Transverse colon (tissue), 4 donors: ENCODE data around the gene TMEM184A.

ENCODE experiments used
- EP300 ChIP-seq: sonication (generic); formaldehyde crosslinking; IDR thresholded peaks from one replicate; pipeline ENCODE4 v1.6.1; 2017; ENCODE audit warnings: antibody characterized with exemption, low read depth
- POLR2A ChIP-seq: fragments of 450-650 bp; IDR thresholded peaks from one replicate; pipeline ENCODE4 v1.6.1; 2016; ENCODE audit warnings: antibody characterized with exemption, mild to moderate bottlenecking, moderate library complexity
- POLR2AphosphoS5 ChIP-seq, 3 donors: sonication (generic); formaldehyde crosslinking; IDR thresholded peaks; one replicate each; pipeline ENCODE4 v1.6.1; 2016; ENCODE audit warnings: antibody characterized with exemption in 3 of 3
- TF ChIP-seq, protein P1 (sequence below), 5 experiments: fragments of 200-600 bp in 3 of 5; fragments of 450-650 bp in 2 of 5; sonication (generic) in 3 of 5; IDR thresholded peaks; 1 replicate in 2 of 5; 2 replicates in 3 of 5; pipeline ENCODE4 v1.5.1; 2016 to 2017; ENCODE audit warnings: antibody characterized with exemption in 5 of 5, inconsistent platforms in 3 of 5, mild to moderate bottlenecking in 2 of 5, moderate library complexity in 1 of 5

DNA sequence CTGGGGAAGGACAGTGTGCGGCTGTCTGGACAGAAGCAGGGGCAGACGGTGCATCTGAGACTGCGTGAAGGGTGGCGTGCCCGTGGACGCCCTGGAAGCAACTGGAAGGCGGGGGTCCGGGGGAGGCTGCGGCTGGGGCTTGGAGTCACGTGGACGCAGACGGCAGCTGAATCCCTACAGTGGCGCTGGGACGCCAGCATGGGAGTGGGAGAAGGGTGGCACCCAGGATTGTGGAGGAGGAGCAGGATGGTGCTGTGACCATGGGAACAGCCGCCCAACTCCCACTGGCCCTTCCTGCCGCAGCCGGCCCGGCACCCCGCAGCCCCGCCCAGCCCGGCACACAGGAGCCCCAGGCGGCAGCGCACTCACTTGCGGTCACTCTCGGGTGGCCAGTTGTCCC, 61.6 kb downstream of the TMEM184A start:
- TF ChIP-seq, protein P1, sequence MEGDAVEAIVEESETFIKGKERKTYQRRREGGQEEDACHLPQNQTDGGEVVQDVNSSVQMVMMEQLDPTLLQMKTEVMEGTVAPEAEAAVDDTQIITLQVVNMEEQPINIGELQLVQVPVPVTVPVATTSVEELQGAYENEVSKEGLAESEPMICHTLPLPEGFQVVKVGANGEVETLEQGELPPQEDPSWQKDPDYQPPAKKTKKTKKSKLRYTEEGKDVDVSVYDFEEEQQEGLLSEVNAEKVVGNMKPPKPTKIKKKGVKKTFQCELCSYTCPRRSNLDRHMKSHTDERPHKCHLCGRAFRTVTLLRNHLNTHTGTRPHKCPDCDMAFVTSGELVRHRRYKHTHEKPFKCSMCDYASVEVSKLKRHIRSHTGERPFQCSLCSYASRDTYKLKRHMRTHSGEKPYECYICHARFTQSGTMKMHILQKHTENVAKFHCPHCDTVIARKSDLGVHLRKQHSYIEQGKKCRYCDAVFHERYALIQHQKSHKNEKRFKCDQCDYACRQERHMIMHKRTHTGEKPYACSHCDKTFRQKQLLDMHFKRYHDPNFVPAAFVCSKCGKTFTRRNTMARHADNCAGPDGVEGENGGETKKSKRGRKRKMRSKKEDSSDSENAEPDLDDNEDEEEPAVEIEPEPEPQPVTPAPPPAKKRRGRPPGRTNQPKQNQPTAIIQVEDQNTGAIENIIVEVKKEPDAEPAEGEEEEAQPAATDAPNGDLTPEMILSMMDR (IDR thresholded peaks at IDR 0.05): no peak
- no peak for TF ChIP-seq EP300
- TF ChIP-seq POLR2A: no peak
- TF ChIP-seq POLR2AphosphoS5 (IDR thresholded peaks at IDR 0.05): no peak
